ENCODE measurements around the gene LHFPL3. TPM values are rescaled to one million over a fixed set of nuclear protein-coding genes. Genes with fewer than 3 reads are reported as not detected.

Gene LHFPL3
- total and polyA plus RNA-seq, 12 donors, result 0.14 TPM; not detected in 11

GRCh38 chr7:104761892-104762291 is 433.5 kb downstream of the LHFPL3 start:
- WGBS, 4 donors, result 39 to 59% (median 56%) methylated on average over 4 of the region's 4 CpGs
- Histone ChIP-seq H3K27ac (no peak overlapping the region), H3K4me3 (no peak overlapping the region), H3K27me3 (no peaks in the 10 kb centered on the region), H3K4me1 (replicated peaks in 1 of 2) (no peaks in the 10 kb centered on the region), H3K9me3 (replicated peaks in 1 of 3) (no peaks in the 10 kb centered on the region), H3K36me3 (replicated peaks in 1 of 2) (no peaks in the 10 kb centered on the region)
- intact Hi-C loops (cut with DNase I), result no loop called here
- no peak for TF ChIP-seq POLR2A (IDR thresholded peaks at IDR 0.05)
- TF ChIP-seq CTCF (IDR thresholded peaks at IDR 0.05), result no peak
- DNase-seq, result no peak

- WGBS, 4 donors, result 32 to 48% (median 38%) methylated on average over 4 of the region's 4 CpGs
- no peaks in the 10 kb centered on the region for H3K36me3 ChIP-seq (replicated peaks in 1 of 2)
- no peak for DNase-seq
- H3K27me3 ChIP-seq, result no peaks in the 10 kb centered on the region
- H3K4me1 ChIP-seq (replicated peaks in 1 of 2), result no peaks in the 10 kb centered on the region
- intact Hi-C loops (cut with DNase I), result no loop called here
- H3K9me3 ChIP-seq (replicated peaks in 1 of 3), result no peaks in the 10 kb centered on the region
- H3K27ac ChIP-seq, result no peak overlapping the region
- H3K4me3 ChIP-seq, result no peak overlapping the region
- no peak for TF ChIP-seq POLR2A (IDR thresholded peaks at IDR 0.05)
- no peak for TF ChIP-seq CTCF (IDR thresholded peaks at IDR 0.05)
Measured at GRCh38 chr7:104767113-104767512, 438.7 kb downstream of the LHFPL3 start.

GRCh38 chr7:104767826-104768536 is 439.6 kb downstream of the LHFPL3 start:
- intact Hi-C loops (cut with DNase I), result no loop called here
- no peaks in the 10 kb centered on the region for H3K4me1 ChIP-seq (replicated peaks in 1 of 2)
- H3K27me3 ChIP-seq, result no peaks in the 10 kb centered on the region
- H3K4me3 ChIP-seq, result no peak overlapping the region
- H3K27ac ChIP-seq, result no peak overlapping the region
- TF ChIP-seq POLR2A (IDR thresholded peaks at IDR 0.05) (no peak), CTCF (IDR thresholded peaks at IDR 0.05) (no peak)
- H3K36me3 ChIP-seq (replicated peaks in 1 of 2), result no peaks in the 10 kb centered on the region
- DNase-seq, result no peak
- H3K9me3 ChIP-seq (replicated peaks in 1 of 3), result no peaks in the 10 kb centered on the region
- 31 to 41% (median 35%) methylated on average over 4 of the region's 4 CpGs for WGBS, 4 donors

GRCh38 chr7:104772405-104773345 is 444.3 kb downstream of the LHFPL3 start:
- H3K36me3 ChIP-seq (replicated peaks in 1 of 2), result no peaks in the 10 kb centered on the region
- H3K9me3 ChIP-seq (replicated peaks in 1 of 3), result no peaks in the 10 kb centered on the region
- no peak for DNase-seq
- H3K4me3 ChIP-seq, result no peak overlapping the region
- no peak overlapping the region for H3K27ac ChIP-seq
- H3K27me3 ChIP-seq, result no peaks in the 10 kb centered on the region
- no peaks in the 10 kb centered on the region for H3K4me1 ChIP-seq (replicated peaks in 1 of 2)
- intact Hi-C loops (cut with DNase I), result no loop called here
- 35 to 46% (median 43%) methylated on average over 10 of the region's 10 CpGs for WGBS, 4 donors
- TF ChIP-seq CTCF (IDR thresholded peaks at IDR 0.05) (no peak), POLR2A (IDR thresholded peaks at IDR 0.05) (no peak)

Data from adrenal gland (tissue), 12 donors.